ENCODE results near the gene C19orf25.

DNA sequence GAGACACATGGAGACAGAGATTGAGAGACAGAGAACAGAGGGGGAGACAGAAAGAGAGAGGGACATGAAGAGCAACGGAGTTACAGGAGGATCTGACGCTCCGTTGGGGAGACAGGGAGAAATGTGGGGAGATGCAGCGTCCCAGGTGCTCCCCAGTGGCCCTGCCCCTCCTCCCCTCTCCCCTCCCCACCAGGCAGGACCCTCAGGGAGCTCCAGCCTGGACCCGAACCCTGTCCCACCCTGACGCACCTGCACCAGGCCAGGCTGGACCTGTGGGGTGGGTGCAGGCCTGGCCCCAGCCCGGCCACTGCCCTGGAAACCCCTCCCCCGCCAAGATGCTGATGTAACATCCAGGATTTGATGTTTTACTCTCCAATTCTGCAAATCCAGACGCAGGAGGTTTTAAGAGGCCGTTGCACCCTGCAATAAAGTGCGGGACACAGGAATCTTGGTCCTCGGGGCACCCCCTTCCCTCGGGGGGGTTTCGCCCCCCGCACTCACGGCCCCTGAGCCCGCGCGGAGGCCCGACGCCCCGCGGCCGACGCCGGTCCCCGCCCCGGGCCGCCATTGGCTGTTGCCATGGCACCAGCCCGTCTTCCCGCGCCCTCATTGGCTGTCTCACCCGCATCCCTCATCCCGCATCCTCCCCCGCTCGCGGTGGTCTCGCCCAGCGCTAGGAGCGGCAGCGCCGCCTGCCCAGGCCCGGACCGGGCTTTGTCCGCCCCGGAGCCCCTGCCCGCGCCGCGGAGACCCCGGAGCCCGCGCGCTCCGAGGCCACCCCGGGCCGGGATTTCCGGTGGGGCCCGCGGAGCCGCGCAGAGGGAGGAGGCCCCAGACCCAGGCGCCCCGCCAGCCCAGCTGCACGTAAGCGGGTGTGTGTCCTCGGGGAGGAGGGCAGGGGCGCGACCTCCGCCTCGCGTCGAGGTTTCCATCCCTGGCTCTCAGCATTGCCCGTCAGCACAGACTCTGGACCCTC lies 29.3 kb downstream of the C19orf25 start, which contains the start of gene APC2:
- TF ChIP-seq, protein P1, sequence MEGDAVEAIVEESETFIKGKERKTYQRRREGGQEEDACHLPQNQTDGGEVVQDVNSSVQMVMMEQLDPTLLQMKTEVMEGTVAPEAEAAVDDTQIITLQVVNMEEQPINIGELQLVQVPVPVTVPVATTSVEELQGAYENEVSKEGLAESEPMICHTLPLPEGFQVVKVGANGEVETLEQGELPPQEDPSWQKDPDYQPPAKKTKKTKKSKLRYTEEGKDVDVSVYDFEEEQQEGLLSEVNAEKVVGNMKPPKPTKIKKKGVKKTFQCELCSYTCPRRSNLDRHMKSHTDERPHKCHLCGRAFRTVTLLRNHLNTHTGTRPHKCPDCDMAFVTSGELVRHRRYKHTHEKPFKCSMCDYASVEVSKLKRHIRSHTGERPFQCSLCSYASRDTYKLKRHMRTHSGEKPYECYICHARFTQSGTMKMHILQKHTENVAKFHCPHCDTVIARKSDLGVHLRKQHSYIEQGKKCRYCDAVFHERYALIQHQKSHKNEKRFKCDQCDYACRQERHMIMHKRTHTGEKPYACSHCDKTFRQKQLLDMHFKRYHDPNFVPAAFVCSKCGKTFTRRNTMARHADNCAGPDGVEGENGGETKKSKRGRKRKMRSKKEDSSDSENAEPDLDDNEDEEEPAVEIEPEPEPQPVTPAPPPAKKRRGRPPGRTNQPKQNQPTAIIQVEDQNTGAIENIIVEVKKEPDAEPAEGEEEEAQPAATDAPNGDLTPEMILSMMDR (conservative IDR thresholded peaks at IDR 0.05), result no peak
- no peak for TF ChIP-seq ZFX (IDR thresholded peaks at IDR 0.05)
